ENCODE data around the gene ACTN2.

The ACTN2 gene

GRCh38 chr1:236786453-236786852 is 100.2 kb downstream of the ACTN2 start:
- DNase-seq (ENCODE audit: low read depth): no peak
- no peak overlapping the region for H3K4me3 ChIP-seq (ENCODE audit: control insufficient read depth, low read depth, low read length)
- no peak for TF ChIP-seq CTCF (IDR thresholded peaks at IDR 0.05; ENCODE audit: control insufficient read depth, insufficient read depth, low read depth, low read length, missing control alignments)

- no peak for TF ChIP-seq CTCF (IDR thresholded peaks at IDR 0.05; ENCODE audit: control insufficient read depth, insufficient read depth, low read depth, low read length, missing control alignments)
- H3K4me3 ChIP-seq (ENCODE audit: control insufficient read depth, low read depth, low read length): peak overlapping the region; percentile 87
- no peak for DNase-seq (ENCODE audit: low read depth)
Measured at GRCh38 chr1:236794585-236795034, 108.3 kb downstream of the ACTN2 start.

- peak within 1 kb of the TSS; percentile 87 for H3K4me3 ChIP-seq (ENCODE audit: control insufficient read depth, low read depth, low read length)
- DNase-seq (ENCODE audit: low read depth): peak; percentile 88
- TF ChIP-seq CTCF (IDR thresholded peaks at IDR 0.05; ENCODE audit: control insufficient read depth, insufficient read depth, low read depth, low read length, missing control alignments): no peak
Measured at GRCh38 chr1:236795035-236795756, 108.9 kb downstream of the ACTN2 start, which contains the start of gene MTR. MTR (plus strand) TSS chr1:236795292; CDS start chr1:236795704, 412 bp downstream.

GRCh38 chr1:236795757-236796667 is 109.7 kb downstream of the ACTN2 start:
- peak; percentile 14 for DNase-seq (ENCODE audit: low read depth)
- peak overlapping the region; percentile 87 for H3K4me3 ChIP-seq (ENCODE audit: control insufficient read depth, low read depth, low read length)
- no peak for TF ChIP-seq CTCF (IDR thresholded peaks at IDR 0.05; ENCODE audit: control insufficient read depth, insufficient read depth, low read depth, low read length, missing control alignments)

- DNase-seq (ENCODE audit: low read depth): no peak
- TF ChIP-seq CTCF (IDR thresholded peaks at IDR 0.05; ENCODE audit: control insufficient read depth, insufficient read depth, low read depth, low read length, missing control alignments): no peak
- H3K4me3 ChIP-seq (ENCODE audit: control insufficient read depth, low read depth, low read length): no peak overlapping the region
Measured at GRCh38 chr1:236799001-236799400, 112.7 kb downstream of the ACTN2 start.

GRCh38 chr1:236800002-236800620 is 113.8 kb downstream of the ACTN2 start:
- DNase-seq (ENCODE audit: low read depth): no peak
- no peak for TF ChIP-seq CTCF (IDR thresholded peaks at IDR 0.05; ENCODE audit: control insufficient read depth, insufficient read depth, low read depth, low read length, missing control alignments)
- no peak overlapping the region for H3K4me3 ChIP-seq (ENCODE audit: control insufficient read depth, low read depth, low read length)

Measured in AG09309 (cell line).